Kidney (tissue), 14 donors: ENCODE measurements around the gene DHRS2. TPM values are rescaled to one million over a fixed set of nuclear protein-coding genes. Genes with fewer than 3 reads are reported as not detected.

ENCODE experiments used
- DNase-seq, 5 donors: peaks; one replicate each; pipeline ENCODE4 v3.0.0-alpha.2; 2013 to 2020
- FAIRE-seq: peaks from 2 replicates; lab custom pipeline; 2012; peaks lifted over from hg19 to GRCh38; lab: Jason Lieb, UNC
- H3K27ac ChIP-seq, 2 donors: one replicate each; pipeline ENCODE4 v1.7.0; 2013; ENCODE audit warnings: low read depth in 2 of 2, low read length in 2 of 2, inconsistent platforms in 1 of 2
- H3K27me3 ChIP-seq: one replicate; pipeline ENCODE4 v1.7.1; 2013; ENCODE audit warnings: low read length, inconsistent platforms; ENCODE audit not compliant: control insufficient read depth, insufficient read depth
- H3K36me3 ChIP-seq, 3 donors: one replicate each; pipeline versions ENCODE4 v1.7.0 to v1.7.1; 2013; ENCODE audit warnings: low read length in 3 of 3, control low read depth in 1 of 3, inconsistent platforms in 1 of 3; ENCODE audit not compliant: insufficient read depth in 3 of 3, control insufficient read depth in 2 of 3
- H3K4me1 ChIP-seq, 3 donors: one replicate each; pipeline versions ENCODE4 v1.7.0 to v1.7.1; 2013; ENCODE audit warnings: low read length in 3 of 3, inconsistent platforms in 1 of 3, low read depth in 1 of 3; ENCODE audit not compliant: control insufficient read depth in 2 of 3, insufficient read depth in 2 of 3
- H3K4me3 ChIP-seq, 3 donors: one replicate each; pipeline versions ENCODE4 v1.7.0 to v1.8.1; 2013; ENCODE audit warnings: low read length in 3 of 3, control low read depth in 1 of 3, inconsistent platforms in 1 of 3
- H3K9ac ChIP-seq, 3 donors: one replicate each; pipeline versions ENCODE4 v1.7.0 to v1.7.1; 2013; ENCODE audit warnings: low read length in 3 of 3, control low read depth in 1 of 3, inconsistent platforms in 1 of 3
- H3K9me3 ChIP-seq, 3 donors: one replicate each; pipeline versions ENCODE4 v1.7.0 to v1.7.1; 2013; ENCODE audit warnings: low read length in 3 of 3, control low read depth in 1 of 3, inconsistent platforms in 1 of 3; ENCODE audit not compliant: control insufficient read depth in 2 of 3, insufficient read depth in 1 of 3
- CTCF ChIP-seq: IDR thresholded peaks from 3 replicates; pipeline ENCODE4 v1.5.1; 2012; ENCODE audit warnings: mild to moderate bottlenecking, moderate library complexity, borderline replicate concordance; ENCODE audit not compliant: insufficient read depth; ENCODE audit errors: extremely low read depth
- intact Hi-C: fragments of 100-400 bp; cut with DNase I; formaldehyde crosslinking; loops from one replicate; pipeline ENCODE4 v1.11.1; 2022
- polyA plus RNA-seq: library from polyadenylated mRNA; stranded (reverse); fragments of 350-450 nt; fragmentation: Illumina TruSeq; extraction: RNeasy Lipid Tissue Mini Kit (QIAGEN cat#74804); gene quantifications from one replicate; pipeline ENCODE4 v1.2.3, GENCODE V29; 2014; ENCODE audit warnings: low read depth, low replicate concordance; ENCODE audit not compliant: insufficient read depth
- total RNA-seq: library from RNA; stranded (reverse); fragmentation: NEBNext Ultra II Directional; extraction: Animal tissue kit (Norgen Biotek cat#: 25700); gene quantifications from one replicate; pipeline ENCODE4 v1.2.1, GENCODE V29; 2021
- donor health status: control.
- donor health status: control.
- donor health status: control.
- donor health status: control.
- donor health status: control.
- donor health status: DM: yes; HTN: yes; CAD: no.
- donor health status: Normal renal cell carcinoma (clear cell type).

The DHRS2 gene
- total and polyA plus RNA-seq, 2 donors from 2014 or later = 0.31 to 2.4 TPM

- Histone ChIP-seq H3K27ac (no peak overlapping the region), H3K4me1 (peaks cover 0 to 10% (median 5%) of the 10 kb centered on the region in 3 donors), H3K4me3 (no peak overlapping the region), H3K27me3 (no peaks in the 10 kb centered on the region), H3K9me3 (no peaks in the 10 kb centered on the region), H3K9ac (no peak overlapping the region), H3K36me3 (no peaks in the 10 kb centered on the region)
- peak in 4 of 5 donors; percentile 70 to 87 (median 79) for DNase-seq
- FAIRE-seq = no peak
- TF ChIP-seq CTCF = no peak
- intact Hi-C loops = no loop called here
Observed at GRCh38 chr14:23694085-23694948, 58.2 kb downstream of the DHRS2 start.

Other genes with a start within 250 kb of the DHRS2 start
- gene MYH6, start 228.1 kb upstream of the DHRS2 start, total RNA-seq = 0.03 TPM
- 0.13 TPM for gene MYH6, start 228.1 kb upstream of the DHRS2 start, polyA plus RNA-seq
- 0.06 TPM for gene MYH7, start 200.7 kb upstream of the DHRS2 start, total RNA-seq
- gene MYH7, start 200.7 kb upstream of the DHRS2 start, polyA plus RNA-seq = 1.6 TPM
- gene NGDN, start 166.7 kb upstream of the DHRS2 start, total RNA-seq = 35.6 TPM
- gene NGDN, start 166.7 kb upstream of the DHRS2 start, polyA plus RNA-seq = 37.6 TPM
- gene ZFHX2, start 84.6 kb upstream of the DHRS2 start, total RNA-seq = 4.9 TPM
- gene ZFHX2, start 84.6 kb upstream of the DHRS2 start, polyA plus RNA-seq = 6.1 TPM
- gene THTPA, start 80.1 kb upstream of the DHRS2 start, total RNA-seq = 24.4 TPM
- gene THTPA, start 80.1 kb upstream of the DHRS2 start, polyA plus RNA-seq = 38.4 TPM
- 123 TPM for gene AP1G2, start 68.6 kb upstream of the DHRS2 start, total RNA-seq
- gene AP1G2, start 68.6 kb upstream of the DHRS2 start, polyA plus RNA-seq = 56.7 TPM
- 7.0 TPM for gene JPH4, start 57.6 kb upstream of the DHRS2 start, total RNA-seq
- 3.6 TPM for gene JPH4, start 57.6 kb upstream of the DHRS2 start, polyA plus RNA-seq